H4 (cell line): ENCODE measurements around the gene FOCAD. TPM values are rescaled to one million over a fixed set of nuclear protein-coding genes. Genes with fewer than 3 reads are reported as not detected.

Experiments used
- DNase-seq: peaks from one replicate; pipeline ENCODE4 v3.0.0-alpha.2; 2015; ENCODE audit warnings: low spot score
- total RNA-seq: library from RNA; depleted of rRNA; stranded (reverse); fragments of >200 nt; shearing (Covaris generic); gene quantifications from 2 replicates; pipeline ENCODE4 v1.2.3, GENCODE V29; 2014

The FOCAD gene
- total RNA-seq, 1 experiment from 2014 or later, result 14.7 TPM

DNA sequence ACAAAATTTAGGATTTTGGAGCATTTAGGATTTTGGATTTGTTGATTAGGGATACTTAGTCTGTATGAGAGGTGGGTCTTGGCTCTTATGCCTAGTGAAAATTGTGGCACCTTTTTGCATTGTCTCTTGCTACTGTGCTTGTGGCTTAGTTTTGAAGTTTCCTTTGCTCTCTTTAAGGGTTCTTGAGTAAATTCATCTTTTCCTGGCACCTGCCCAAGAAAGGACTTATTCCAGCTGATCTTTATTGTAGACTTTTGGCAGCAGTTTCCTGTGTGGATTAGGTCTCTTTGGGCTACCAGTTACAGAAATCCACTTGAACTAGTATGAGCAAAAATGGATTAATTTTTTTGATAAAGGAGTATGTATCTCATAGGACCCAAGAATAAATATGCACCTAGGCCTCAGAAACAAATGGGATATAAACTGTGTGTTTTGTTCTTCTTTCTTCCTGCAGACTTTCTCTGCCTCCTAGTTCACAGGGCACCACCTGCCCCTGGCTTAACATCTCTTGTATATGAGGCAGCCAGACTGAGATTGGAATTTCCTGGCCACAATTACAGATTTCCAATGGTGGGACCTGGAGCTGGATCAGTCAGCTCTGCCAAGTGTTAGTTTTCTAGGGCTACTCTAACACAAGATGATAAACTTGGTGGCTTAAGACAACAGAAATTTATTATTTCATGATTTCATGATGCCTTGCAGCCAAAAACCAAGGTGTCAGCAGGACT is 44.6 kb downstream of the FOCAD start:
- no peak for DNase-seq

DNA sequence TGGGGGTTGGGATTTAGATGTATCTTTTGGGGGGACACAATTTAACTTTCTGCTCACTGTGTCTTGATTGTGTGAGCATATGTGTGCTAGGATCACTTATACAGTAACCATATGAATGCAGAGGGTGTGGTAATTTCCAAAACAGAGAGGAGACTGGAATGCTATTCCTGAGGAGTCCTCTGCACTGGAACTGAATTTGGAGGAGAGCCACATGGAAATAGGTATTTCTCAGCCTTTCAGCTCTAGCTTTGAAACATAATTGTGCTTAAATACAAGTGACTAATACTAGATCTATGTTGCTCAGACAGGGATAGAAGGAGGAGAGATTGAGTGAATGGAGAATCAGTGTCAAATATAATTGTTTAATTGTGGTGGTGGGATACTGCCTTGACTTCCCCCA is 45.5 kb downstream of the FOCAD start:
- no peak for DNase-seq

DNA sequence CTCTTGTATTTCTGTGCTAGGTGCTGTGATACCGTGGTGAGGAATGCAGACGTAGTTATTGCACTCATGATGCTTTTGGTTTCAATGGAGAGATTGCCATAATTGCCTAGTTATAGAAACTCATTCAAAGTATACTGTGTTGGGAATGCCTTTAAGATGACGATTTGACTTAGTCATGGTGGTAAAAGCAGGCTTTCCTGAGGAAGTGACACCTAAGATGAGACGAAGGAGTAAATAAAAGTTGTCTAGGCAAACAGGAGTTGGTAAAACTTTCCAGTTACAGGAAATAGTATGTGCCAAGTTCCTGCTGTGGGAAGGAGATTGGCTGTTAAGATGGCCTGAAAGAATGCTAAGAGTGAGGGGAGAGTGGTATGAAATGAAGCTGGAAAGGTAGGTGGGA is 48.1 kb downstream of the FOCAD start:
- peak; percentile 47 for DNase-seq

DNA sequence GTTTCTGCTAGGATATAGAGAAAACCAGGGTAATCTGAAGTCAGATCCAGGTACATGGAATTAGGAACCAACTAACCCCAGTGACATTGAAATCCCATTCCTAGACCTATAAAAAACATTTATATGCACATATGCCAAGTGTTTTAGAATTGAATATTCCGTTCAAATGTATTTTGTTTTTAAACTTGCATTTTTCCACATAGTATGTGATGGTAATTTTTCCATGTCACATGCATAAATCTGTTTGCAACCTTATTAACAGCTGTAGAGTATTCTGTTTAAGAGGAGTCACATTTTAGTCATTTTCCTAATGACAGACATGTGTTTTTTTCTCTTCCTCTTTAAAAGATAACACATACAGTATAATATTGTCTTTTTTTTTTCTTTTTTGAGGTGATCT is 50.2 kb downstream of the FOCAD start:
- DNase-seq, result no peak

DNA sequence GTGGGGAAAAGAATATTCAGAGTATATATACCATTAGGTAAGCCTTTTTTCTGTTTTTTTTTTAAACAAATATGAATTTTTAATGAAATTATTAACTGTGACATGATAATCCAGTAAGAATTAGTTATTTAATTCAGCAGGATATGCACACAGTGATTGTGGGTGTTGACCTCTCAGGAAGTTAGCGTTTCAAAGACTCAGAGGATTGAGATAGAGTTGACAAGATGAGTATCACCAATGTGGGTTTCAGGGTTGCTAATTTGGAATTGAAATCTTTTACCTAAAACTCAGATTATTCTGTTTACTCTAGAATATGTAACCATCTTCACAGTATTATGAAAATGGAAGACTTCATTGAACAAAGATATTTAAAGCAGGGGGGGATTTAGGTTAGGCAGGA is 56.2 kb downstream of the FOCAD start:
- DNase-seq, result no peak

DNA sequence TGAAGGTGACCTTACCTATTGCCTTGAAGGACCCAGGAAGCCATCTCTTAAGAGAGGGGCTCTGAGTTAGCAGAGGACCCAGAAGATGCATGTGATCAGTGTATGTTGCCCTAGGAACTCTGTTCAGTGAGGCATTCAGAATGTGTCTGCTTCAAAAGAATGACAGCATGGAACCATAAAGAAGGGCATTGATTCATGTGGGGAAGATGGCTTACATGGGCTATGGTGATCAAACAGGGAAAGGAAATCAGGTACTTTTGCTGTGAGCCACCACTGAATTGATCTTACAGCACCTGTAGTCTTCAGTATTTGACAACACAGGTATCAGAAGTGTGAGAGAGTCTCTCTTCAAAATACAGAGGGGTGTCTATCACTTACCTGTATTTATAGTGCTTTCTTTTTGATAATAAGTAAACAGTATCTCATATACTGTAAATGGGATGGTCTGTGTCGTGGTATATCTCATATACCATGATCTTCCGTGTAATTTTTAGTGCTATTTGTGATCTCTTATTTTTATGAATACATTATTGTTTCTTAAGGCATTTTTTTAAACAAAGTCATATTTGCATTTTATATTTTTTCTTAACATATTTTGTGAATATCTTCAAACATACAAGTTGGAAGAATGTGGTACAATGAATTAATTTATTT is 57.0 kb downstream of the FOCAD start:
- no peak for DNase-seq

GRCh38 chr9:20742833-20743232 is 58.8 kb downstream of the FOCAD start:
- DNase-seq, result no peak

GRCh38 chr9:20744036-20744630 is 60.1 kb downstream of the FOCAD start:
- DNase-seq, result no peak

DNA sequence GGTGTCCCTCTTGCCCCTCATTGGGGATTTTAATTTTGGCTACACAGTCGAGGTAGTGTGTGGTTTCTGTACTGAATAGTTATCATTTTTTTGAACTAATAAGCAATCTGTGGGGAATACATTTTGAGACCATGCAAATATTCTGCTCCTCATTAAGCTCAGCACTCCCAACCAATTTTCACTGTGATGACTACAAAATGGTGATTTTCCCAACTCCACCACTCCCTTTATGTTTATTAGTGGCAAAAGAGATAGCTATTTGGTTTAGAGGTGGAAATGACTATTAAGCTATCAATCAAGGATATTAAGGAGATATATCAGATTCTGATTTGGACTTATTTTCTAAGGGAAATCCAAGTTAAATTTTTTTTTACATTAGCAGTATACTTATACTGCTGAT is 62.9 kb downstream of the FOCAD start:
- no peak for DNase-seq

- no peak for DNase-seq
These were observed 65.6 kb downstream of the FOCAD start for GRCh38 chr9:20749496-20750198.

- no peak for DNase-seq
These were observed 69.7 kb downstream of the FOCAD start for GRCh38 chr9:20753761-20754160.

- DNase-seq, result no peak
These were observed 70.5 kb downstream of the FOCAD start for GRCh38 chr9:20754556-20754955.

GRCh38 chr9:20760246-20760891 is 76.3 kb downstream of the FOCAD start:
- DNase-seq, result no peak

- DNase-seq, result no peak
These were observed 86.9 kb downstream of the FOCAD start for GRCh38 chr9:20770947-20771346.

GRCh38 chr9:20771729-20772128 is 87.7 kb downstream of the FOCAD start:
- no peak for DNase-seq

DNA sequence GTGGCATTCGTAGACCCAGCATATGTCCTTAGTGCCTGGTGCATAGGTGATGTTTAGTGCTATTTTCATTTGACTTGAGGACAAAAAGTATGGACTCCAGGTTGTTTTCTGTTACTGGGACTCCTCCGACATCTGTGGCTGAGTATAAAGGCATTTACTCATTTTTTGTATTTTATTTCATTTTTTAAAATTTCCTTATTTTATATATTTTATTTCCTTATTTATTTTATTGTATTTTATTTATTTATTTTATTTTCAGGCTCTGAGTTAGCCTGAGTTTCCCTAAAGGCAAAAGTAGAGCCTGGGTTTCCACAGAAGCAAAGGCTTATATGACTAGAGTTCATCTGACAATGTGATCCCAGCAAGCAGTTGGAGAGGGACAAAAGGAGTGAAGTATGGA is 91.6 kb downstream of the FOCAD start:
- DNase-seq, result no peak

- DNase-seq, result no peak
These were observed 97.0 kb downstream of the FOCAD start for GRCh38 chr9:20781092-20781491.

GRCh38 chr9:20782289-20782688 is 98.2 kb downstream of the FOCAD start:
- no peak for DNase-seq

- DNase-seq, result no peak
These were observed 99.3 kb downstream of the FOCAD start for GRCh38 chr9:20783057-20784038.

GRCh38 chr9:20784196-20784595 is 100.1 kb downstream of the FOCAD start:
- no peak for DNase-seq

- DNase-seq, result no peak
These were observed 102.7 kb downstream of the FOCAD start for GRCh38 chr9:20786807-20787206.
